Heart left ventricle (tissue), 13 donors: ENCODE results near the gene OLIG2.

ENCODE experiments used
- CTCF ChIP-seq, 12 donors: fragments of 200-600 bp; sonication (generic) in 4 of 12; IDR thresholded peaks; one replicate each; pipeline versions ENCODE4 v1.5.0 to v1.8.0; 2018 to 2022; ENCODE audit warnings: antibody characterized with exemption in 12 of 12, mild to moderate bottlenecking in 5 of 12
- POLR2A ChIP-seq, 2 donors: fragments of 450-650 bp; IDR thresholded peaks; one replicate each; pipeline ENCODE4 v1.6.1; 2017; ENCODE audit warnings: antibody characterized with exemption in 2 of 2, mild to moderate bottlenecking in 2 of 2, moderate library complexity in 2 of 2
- donor health status: ischemic (EF 13 %, LVEDD 7.1; RV severe dilation, severe dysfunction).
- donor health status: DM: no; HTN: yes; CAD: no.
- donor health status: DM: no; HTN: no; CAD: no.
- donor health status: ischemic (EF 25% LVEDD 6.9; RV normal size, moderate dysfunction).
- donor health status: ischemic (EF 25% LVEDD 5.7; RV mildly dilated, moderate dysfunction).
- donor health status: ischemic (EF 35%, LVEDD 5.7; RV mildly dilated, moderate dysfunction).
- donor health status: nonischemic (EF 11% LVEDD 7.7; RV severe dilation, severe dysfunction).
- donor health status: DM: yes; HTN: yes; CAD: no.
- donor health status: PGD.
- donor health status: ischemic (EF 29% LVEDD 5.4; RV normal size, mild dysfunction).
- donor health status: nonischemic (EF 23%, LVEDD 6.1; RV moderate dilation, normal function).

- TF ChIP-seq CTCF (IDR thresholded peaks at IDR 0.05) (no peak), POLR2A (IDR thresholded peaks at IDR 0.05) (no peak)
Observed at GRCh38 chr21:33008333-33009051, 17.2 kb upstream of the OLIG2 start.
